ENCODE measurements around the gene GASK1A. TPM values are rescaled to one million over a fixed set of nuclear protein-coding genes. Genes with fewer than 3 reads are reported as not detected.

Gene GASK1A
- polyA plus RNA-seq, 3 donors: 2.7 to 5.6 (median 4.1) TPM

DNA sequence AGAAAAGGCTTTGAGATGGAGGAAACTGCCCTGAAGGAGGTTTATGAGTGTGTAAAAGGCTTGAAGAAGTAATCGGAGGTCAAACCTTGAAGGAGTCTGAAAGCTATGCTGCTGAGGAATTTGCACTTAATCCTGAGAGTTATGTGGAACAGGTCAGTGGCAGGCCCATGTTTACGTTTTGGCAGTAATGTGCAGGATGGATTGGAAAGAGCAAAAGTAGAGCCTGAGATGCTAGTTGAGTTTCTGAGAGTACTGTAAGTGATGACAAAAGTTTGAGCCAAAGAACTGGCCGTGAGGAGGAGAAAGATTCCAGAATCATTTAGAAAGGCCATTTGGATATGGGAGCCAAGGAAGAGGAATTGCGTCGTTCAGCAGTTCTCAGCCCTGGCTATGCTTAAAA is 3.2 kb upstream of the GASK1A start:
- DNase-seq (ENCODE audit: extremely low read depth in 1 of 11, low read depth in 9 of 11, low spot score in 4 of 11): no peak

DNA sequence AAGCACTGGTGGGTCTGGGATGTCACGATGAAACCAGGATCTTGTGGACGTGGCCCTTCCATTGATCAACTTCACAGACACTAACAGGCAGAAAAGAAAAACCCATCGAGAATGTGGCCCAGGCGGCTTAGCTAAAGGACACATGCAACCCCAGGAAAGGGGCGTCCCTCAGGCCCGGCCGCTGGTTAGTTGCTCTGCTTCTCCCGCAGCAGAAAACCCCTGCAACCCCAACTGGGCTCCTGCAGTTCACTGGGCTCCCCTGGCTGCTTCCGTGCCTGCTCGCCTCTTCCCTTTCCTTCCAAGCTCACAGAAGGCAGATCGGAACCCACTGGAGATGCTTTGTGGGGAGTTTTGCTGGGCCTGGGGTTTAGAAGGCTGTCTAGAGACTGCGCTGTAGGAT is 1.1 kb downstream of the GASK1A start:
- no peak for DNase-seq (ENCODE audit: extremely low read depth in 1 of 11, low read depth in 9 of 11, low spot score in 4 of 11)

DNA sequence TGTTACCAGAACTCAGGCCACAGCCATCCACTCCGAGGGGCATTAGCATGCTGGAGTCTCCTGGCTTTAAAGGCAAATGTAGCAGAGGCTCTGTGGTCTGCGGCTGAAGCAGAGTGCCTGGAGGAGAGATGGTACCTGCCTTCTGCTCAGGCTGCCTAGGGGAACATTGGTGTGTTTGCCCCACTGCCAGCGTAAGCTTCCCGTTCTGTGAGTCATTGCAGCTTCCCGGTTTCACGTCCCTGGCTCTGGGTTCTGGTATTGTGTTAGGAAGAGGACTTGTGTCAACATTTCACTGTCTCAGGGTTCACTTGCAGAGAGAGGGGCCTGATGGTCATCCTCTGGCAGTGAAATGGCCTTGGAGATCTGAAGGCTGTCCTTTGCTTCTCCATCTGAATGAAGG is 1.8 kb downstream of the GASK1A start:
- no peak for DNase-seq (ENCODE audit: extremely low read depth in 1 of 11, low read depth in 9 of 11, low spot score in 4 of 11)

DNA sequence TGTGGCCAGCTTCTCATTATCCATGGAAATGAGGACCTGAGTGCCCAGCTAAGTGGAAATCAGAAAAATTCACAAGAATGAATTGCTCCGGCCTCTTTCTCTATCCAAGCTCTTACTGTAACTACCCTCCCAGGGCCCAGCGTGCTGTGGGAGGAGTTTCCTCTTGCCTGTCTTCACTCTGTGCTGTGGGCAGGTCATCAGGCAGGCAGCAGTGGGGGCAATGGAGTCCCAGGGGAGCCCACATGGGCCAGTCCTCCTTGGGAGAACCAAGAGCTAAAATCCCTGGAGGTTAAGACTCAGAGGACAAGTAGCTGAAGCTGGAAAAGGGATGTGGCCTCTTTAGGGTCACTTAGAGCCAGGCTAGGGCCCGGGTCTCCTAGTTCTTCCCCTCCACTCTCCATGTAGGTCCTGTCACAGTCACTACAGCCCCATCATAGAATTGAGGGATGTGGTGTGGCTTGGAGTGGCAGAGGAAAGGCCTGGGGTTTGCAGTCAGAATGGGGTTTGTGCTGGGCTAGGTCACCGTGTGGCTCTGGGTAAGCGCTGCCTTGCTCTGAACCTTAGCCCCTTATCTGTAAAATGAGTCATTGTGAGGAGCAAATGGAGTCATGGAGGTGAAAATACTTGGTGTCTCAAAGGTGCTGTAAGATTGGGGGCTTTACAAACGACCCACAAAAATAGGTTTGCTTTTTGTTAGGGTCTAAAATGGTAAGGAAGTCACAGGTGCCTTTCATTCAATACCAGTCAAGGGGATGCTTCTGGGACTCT is 3.7 kb downstream of the GASK1A start:
- DNase-seq (ENCODE audit: extremely low read depth in 1 of 11, low read depth in 9 of 11, low spot score in 4 of 11): no peak

DNA sequence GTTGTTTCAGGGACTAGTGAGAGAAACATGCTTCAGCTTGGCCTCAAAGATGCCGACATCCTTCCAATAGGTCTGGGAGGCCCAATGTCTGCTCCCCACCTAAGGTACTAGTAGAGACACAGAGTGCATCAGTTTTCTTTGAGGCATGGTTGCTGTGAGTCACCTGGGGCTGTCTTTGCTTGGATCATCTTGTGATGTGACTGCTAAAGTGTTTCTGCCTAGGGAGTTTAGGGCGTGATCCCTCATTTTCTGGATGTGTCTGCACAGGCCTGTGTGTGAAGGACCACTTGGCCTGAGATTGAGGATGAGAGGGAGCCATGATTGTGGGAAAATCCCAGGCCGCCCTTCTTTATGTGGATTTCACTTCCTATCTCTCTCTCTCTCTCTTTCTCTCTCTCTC is 4.8 kb downstream of the GASK1A start:
- no peak for DNase-seq (ENCODE audit: extremely low read depth in 1 of 11, low read depth in 9 of 11, low spot score in 4 of 11)

DNA sequence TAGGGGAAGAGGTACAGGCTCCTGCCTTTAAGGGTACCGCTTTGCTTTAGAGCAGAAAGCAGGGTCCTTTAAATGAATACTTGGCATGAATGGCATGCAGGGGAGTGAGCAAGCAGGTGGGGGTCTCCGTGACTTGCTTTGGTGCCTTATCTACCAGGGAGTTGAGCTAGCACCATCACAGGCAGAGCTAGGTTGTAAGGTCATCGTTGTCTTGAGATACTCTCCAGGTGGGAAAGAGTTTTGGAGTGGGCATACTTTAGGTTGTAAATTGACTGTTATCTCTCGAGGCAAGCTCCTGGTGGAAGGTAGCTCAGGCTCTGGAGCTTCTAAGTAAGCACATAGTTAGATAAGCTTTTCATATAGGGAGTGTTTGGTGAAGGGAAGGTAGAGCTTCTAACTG is 5.6 kb downstream of the GASK1A start:
- DNase-seq (ENCODE audit: extremely low read depth in 1 of 11, low read depth in 9 of 11, low spot score in 4 of 11): no peak

DNA sequence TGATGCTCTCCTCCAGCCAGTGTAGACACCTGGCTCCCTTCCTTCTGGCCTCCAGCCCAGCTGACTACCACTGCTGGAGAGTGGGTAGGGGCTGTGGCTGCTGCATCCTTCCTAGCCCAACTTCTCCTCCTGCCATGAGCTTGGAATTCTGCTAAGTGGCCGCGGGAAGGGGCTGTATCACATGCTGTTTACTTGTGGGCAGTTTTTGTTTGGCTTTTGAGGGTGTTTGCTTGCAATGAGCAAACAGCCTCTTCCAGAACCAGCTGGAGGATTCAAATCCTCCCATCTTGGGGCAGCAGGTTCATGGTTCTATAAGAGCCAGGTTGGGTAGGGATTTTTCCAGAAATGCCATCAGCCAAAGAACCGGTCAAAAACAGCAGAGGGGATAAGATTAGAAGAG is 9.0 kb downstream of the GASK1A start:
- no peak for DNase-seq (ENCODE audit: extremely low read depth in 1 of 11, low read depth in 9 of 11, low spot score in 4 of 11)

DNA sequence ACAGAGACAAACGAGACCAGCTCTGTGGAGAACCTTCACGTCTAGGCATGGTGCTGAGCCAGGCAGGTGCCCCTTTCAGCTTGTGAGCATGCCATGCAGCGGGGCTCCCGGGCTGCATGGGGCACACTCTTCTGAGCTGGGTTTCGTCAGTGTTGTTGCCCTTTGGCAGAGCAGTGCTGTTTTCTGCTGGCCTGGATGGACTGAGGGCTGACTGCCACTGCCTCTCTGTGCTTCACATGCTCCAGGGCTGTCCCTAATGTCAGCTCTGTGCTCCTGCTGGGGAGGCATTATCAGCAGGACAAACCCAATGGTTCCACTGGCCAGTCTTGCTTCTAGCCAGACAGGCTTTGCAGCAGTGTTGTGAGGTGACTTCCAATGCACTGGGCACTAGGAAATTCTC is 9.5 kb downstream of the GASK1A start:
- no peak for DNase-seq (ENCODE audit: extremely low read depth in 1 of 11, low read depth in 9 of 11, low spot score in 4 of 11)

DNA sequence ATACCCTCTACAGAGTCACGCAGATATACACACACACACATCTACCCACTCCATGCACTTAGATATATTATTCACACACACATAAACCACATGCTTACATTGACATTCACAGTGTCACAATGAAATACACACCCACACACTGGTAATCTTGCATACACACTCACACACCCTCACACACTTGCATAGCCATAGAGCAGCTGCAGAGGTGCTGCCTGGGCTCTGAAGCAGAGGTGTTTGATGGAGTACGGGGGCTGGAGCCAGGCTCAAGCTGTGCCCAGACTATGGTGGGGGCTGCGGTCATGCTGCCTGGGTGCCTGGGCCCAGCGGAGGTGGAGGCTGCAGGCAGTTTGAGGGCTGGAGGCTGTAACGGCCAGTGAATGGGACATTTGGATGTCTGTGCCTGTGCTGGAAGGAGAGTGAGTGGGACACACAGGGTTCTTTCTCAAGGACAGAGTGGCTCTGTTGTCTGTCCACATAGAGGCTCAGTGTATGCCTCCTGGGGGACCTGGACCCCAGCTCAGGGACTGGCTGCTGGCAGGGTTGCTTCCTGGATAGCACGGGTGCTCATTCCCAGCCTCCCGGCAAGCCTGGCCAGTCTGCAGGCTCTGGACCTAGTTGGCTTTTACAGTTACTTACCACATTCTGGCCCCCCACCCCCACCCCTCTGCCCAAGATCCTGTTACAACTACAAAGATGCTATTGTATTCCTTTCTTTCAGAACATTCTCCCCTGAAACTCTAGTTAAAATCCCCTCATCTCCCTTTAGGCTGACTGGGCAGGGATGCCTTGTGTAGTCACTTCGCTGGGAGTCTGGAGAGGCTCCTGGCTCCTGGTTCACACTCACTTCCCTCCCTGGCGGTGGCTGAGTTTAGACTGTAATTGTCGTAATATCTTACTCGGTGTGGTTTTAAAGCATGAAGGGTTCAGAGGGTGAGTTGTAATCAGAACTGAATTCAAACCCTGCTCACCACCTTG is 12.5 kb downstream of the GASK1A start:
- DNase-seq (ENCODE audit: extremely low read depth in 1 of 11, low read depth in 9 of 11, low spot score in 4 of 11): no peak

DNA sequence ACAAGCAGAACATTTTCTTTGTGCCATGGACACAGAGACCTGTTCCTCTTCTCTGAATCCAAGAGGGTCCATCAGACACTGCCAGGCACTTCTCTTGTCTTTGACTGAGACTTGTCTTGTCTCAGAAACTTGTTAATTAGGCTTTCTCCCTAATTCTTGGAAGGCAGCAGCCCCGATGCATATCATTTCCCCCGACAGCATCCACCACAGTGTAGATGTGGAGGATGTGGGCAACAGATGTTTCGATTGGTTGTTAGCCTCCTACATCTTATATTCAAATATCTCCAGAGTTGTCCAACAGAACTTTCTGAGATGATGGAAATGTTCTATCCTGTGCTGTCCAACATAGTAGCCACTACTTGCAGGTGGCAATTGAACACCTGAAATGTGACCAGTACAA is 15.5 kb downstream of the GASK1A start:
- no peak for DNase-seq (ENCODE audit: extremely low read depth in 1 of 11, low read depth in 9 of 11, low spot score in 4 of 11)

DNA sequence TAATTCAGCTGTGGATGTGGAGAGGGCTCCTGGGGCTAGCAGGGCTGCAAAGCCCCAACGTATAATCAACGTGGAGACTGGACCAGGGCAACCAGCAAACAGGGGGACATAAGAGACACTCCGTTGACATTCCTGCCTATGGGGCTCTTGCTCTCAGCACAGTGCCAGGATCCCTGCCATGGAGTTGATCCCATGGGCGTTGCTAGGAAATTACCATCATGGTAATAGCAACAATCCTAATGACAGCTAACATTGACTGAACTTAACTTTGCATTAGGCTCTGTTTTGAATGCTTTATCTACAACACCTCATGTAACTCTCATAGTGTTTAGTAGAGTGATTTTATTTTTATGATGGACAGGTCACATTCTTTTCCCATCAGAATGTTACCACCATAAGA is 16.9 kb downstream of the GASK1A start:
- DNase-seq (ENCODE audit: extremely low read depth in 1 of 11, low read depth in 9 of 11, low spot score in 4 of 11): no peak

DNA sequence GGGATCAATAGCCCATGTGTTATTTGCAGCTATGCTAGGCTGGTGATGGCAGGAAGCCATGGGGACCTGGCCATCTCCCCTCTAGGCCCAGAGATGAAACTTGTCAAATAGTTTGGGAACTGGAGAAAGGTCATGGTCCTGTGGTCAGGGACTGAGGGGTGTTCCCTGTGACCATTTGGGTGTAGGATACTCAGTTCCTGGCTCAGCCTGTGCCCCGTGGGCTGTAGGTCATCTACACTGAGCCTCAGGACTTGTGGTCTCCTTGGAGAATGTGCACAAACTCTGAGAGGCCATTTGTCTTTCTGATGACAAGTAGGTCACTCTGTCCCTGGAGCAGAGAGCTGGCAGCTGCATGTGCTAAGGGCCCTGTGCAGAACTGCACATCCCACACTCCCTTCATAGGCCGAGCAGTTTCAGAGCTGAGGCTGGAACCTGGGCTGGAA is 17.5 kb downstream of the GASK1A start:
- no peak for DNase-seq (ENCODE audit: extremely low read depth in 1 of 11, low read depth in 9 of 11, low spot score in 4 of 11)

DNA sequence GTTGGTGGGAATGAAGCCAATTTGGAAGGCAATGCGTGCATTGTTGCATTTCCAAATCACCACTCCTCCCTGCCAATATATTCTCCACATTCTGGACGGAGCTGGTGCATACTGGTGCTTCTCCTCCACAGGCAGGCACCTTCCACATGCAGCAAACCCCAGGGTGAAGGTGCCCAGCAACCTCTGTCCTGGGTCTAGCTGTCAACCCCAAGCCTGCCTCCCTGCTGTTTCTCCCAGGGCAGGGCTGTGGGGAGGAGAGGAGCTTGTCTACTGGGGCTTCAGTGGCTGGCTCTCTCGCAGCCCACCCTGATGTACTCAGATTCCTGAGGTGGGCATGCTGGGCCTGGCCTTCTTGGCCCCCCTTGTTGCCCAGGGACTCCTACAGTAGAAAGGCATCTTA is 20.1 kb downstream of the GASK1A start:
- no peak for DNase-seq (ENCODE audit: extremely low read depth in 1 of 11, low read depth in 9 of 11, low spot score in 4 of 11)

DNA sequence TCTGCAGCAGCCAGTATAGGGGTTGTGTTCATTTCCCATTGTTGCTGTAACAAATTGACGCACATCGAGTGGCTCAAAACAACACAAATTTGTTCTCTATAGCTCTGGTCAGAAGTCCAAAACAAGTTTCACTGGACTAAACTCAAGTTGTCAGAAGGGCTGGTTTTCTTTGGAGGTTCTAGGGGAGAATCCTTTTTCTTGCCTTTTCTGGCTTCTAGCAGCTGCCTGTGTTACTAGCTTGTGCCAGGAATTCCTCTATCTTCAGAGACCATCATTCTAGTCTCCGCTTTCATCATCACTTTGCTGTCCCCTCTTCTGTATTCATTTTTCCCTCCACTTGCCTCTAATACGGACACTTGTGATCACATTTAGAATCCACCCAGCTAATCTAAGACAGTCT is 20.5 kb downstream of the GASK1A start:
- DNase-seq (ENCODE audit: extremely low read depth in 1 of 11, low read depth in 9 of 11, low spot score in 4 of 11): no peak

DNA sequence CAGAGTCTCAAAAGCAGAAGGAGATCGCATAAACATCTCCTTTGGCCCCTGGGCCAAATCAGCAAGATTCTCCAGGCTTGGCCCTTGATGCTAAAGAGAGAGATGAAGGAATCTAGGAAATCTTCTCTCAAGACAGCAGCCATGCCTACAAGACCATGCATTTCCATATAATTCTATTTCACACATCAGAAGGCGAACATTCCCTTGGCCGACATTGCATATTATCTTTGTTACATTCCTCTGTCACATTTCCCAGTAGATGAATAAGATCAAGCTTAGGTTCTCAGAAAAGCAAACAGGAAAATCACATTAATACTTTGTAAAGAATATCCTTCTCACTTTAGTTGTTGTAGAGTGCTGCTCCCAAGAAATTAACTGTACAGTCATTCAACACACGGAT is 21.3 kb downstream of the GASK1A start:
- DNase-seq (ENCODE audit: extremely low read depth in 1 of 11, low read depth in 9 of 11, low spot score in 4 of 11): no peak

DNA sequence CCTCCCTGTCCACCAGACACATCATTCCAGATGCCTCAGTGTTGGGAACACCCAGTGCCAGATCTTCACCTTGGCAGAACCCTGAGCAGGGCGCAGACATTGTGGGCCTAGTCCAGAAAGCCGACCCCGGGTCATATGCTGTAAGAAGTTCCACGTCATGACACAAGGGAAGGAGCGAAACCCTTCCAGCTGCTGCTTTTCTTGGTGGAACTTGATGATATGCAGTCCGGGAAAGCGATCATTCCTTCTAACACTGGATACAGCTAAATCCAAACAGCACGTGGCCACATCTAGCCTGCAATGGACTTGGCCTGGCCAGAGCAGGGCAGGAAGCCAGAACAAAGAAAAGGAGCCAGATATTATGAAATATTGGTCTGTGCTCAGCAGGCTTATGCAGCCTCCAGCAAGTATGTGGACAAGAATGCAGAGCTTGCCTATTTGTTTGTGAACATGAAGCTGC is 22.0 kb downstream of the GASK1A start:
- DNase-seq (ENCODE audit: extremely low read depth in 1 of 11, low read depth in 9 of 11, low spot score in 4 of 11): peak; percentile 46 to 91 (median 73)

DNA sequence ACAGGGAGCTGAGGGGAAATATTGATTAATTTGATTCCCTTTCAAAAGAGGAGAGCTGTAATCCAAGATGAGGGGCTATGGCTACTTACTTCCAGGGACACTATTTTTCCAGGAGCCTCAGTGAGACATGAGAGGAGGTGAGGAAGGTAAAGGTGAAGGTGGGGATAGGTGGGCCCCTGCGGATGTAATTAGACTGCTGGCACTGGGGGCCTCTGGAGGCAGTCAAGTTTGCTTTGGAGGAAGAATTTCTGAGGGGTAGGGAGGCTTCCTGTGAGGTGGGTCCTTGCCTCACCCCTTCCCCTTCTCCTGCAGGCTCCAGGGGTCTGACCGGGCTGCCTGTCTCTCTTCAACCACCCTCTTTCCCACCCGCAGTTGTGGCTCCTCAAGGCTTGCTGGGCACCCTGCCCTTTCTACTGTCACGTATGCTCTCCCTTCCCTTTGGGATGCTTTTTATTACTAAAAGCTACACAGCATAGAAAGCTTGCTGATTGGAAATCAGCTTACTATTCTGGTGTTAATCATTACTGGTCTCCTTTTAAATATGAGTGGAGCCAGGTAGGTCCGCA is 22.5 kb downstream of the GASK1A start:
- no peak for DNase-seq (ENCODE audit: extremely low read depth in 1 of 11, low read depth in 9 of 11, low spot score in 4 of 11)

DNA sequence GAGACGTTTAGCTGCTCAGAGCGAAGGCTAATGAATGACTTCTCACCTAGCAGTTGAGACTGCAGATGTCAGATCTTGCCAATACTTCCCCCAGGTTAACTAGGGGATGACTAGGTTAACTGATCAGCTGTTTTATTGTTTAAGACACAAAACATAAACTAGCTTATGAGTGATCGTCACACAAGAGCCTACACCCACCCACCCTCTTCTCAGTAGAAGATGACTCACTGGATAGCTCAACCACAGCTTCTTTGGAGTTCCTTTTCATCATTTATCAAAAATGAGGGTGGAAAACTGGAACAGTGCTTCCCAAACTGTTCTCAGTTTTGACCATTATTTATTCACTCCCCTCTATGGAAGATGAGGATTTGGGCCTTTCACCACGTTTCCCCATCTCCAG is 25.2 kb downstream of the GASK1A start:
- DNase-seq (ENCODE audit: extremely low read depth in 1 of 11, low read depth in 9 of 11, low spot score in 4 of 11): no peak

DNA sequence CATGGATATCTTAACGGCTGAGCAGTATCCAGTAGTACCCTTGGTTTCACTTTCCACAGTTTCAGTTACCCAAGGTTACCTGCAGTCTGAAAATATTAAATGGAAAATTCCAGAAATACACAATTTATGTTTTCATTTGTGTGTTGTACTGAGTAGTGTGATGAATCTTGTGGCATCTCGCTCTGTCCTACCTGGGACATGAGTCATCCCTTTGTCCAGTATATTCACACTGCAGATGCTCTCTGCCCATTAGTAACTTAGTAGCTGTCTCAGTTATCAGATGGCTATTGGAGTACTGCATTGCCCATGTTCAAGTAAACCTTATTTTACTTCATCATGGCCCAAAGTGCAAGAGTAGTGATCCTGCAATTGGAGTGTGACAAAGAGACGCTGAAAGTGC is 26.1 kb downstream of the GASK1A start:
- no peak for DNase-seq (ENCODE audit: extremely low read depth in 1 of 11, low read depth in 9 of 11, low spot score in 4 of 11)

DNA sequence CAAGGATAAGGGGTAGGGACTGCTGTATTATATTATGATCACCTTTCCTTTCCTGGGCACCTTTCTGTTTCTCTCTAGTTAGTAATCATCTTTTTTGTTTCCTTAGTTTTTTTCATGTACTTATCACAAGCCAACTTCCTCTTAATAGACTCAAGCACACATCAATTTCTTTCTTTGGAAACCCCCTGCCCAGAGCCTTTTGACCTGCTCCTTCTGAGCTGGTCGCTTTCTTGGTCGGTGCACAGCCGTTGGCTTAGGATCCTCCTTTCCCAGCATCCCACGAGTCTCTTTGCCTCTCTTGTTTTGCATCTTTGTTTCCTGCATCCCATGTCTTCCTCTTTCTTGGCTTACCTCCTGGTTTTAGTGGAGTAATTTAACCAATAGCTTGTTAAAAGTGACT is 26.9 kb downstream of the GASK1A start:
- no peak for DNase-seq (ENCODE audit: extremely low read depth in 1 of 11, low read depth in 9 of 11, low spot score in 4 of 11)

Measured in renal cortex interstitium (tissue), 11 donors.